ENCODE data around the gene GMPPB.
A peak's percentile ranks its signal among the peaks of the same experiment; 100 is the strongest.
"Not testable (repeated sequence)": the region's sequence is repeated elsewhere in the genome, so short reads cannot be mapped to it uniquely, and the experiment has no call there.

GMPPB gene

DNA sequence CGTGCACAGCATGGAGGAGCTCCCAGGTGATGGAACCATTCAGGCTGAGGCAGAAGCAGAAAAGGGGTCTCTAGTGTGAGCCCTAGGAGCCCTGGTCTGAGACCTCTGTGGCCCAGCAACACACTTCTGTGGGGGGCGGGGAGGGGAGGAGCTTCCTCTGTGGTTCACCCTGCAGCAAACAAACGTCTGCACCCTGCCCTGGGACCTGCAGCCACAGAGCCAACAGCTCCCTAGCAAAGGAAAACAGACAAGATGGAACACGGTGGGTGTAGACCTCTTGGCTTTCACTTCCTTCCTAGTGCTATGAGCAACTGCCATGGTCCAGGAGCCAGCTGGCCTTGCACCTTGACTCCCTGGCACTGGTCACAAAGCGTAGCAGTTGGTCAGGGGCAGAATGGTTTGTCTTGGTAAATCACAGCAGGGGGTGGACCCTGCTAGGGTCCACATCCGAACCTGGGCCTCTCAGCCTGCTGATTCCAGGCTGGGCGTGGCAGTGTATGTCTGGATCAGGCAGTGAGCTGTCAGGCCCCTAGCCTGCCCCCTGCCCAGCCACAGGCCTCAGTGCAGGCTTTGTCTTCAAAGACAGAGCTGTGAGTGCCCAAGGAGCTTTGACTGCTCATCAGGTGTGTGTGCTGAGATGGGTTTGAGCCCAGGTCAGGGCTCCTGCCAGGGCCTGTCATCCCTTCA is 11.0 kb downstream of the GMPPB start:
- DNase-seq: no peak

DNA sequence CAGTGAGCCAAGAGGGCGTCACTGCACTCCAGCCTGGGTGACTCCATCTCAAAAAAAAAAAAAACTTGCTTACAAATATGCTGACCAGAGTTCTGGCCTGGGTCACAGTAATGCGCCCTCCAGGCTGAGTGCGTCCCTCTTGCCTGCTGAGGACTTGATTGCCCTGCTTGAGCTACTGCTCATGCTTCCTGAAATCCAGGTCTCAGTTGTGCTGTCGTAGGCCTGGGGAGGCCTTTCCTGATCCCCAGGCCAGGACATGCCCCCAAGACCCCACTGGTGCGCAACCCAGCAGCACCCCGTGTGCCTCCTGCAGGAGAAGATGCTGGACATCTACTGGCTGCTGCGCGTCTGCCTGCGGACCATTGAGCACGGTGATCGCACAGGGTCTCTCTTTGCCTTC is 11.6 kb downstream of the GMPPB start:
- DNase-seq: no peak

DNA sequence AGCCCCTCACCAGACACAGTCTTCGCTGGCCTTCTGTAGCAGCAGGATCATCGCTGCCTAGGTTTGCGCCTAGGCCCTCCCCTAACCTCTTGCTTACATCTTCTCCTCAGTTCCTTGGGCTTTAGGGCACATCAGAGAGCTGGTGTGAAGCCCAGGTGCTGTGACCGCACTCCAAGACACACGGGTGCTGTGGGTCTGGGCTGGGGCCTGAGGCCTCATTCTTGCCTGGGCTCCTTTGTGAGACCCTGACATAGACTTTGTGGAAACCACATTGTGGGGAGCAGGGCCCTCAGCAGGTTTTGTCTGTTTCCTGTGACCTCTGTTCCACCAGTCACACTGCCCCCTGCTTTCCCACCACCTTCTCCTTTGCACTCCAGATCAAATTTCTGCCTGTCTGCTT is 12.3 kb downstream of the GMPPB start:
- no peak for DNase-seq

DNA sequence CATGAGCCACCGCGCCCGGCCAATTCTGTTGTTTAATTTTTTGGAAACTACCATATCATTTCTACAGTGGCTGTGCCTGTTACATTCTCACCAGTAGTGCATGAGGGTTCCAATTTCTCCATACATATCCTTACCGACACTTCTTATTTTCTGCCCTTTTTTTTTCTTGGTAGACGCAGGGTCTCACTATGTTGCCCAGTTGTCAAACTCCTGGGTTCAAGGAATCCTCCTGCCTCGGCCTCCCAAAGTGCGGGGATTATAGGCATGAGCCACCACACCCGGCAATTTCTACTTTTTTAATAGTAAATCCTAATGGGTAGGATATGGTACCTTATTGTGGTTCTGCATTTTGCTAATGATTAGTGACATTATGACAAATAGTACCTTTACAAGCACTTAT is 13.9 kb downstream of the GMPPB start:
- no peak for DNase-seq

DNA sequence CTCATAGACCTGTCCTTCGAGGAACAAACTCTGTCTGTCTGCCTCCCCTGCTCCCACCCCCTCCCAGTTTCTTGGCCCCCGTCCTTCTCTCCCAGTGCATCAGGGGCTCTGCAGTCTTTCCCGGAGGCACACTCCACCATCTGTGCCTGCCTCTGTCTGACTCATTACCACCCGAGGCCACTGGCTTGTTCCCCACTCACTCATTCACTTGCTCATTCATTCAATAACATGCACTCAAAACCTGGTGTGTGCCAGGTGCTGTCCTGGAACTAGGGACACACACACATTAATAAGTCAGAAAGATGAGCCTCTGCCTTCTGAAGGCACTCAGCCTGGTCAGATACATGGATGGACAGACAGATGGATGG is 16.7 kb downstream of the GMPPB start:
- DNase-seq: no peak

DNA sequence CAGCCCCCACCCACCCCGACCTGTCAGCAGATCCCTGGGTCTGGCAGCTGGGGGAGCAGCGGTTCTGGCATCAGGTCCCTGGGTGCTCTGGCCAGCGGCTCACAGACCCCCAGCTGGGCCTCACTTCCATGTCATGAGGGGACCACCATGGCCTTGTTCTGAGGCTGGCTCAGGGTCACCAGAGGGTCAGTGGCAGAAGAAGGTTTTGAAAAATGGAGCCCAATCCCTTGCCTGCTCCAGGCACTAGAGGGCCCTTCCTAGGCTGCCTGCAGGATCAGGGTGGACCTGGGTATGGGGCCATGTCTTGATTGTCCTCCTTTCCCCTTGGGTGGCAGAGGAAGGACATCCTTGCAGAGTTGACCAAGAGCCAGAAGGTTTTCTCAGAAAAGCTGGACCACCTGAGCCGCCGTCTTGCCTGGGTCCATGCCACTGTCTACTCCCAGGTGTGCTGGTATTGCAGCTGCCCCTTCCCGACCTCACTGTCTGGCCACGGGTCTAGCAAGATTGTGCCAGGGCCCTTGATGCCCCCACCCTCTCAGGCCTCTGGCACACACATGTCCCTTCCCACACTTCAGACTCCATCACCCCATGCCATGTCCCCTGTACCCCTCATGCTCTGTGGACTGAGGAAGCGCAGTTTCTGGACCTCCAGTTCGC is 17.2 kb downstream of the GMPPB start:
- no peak for DNase-seq

DNA sequence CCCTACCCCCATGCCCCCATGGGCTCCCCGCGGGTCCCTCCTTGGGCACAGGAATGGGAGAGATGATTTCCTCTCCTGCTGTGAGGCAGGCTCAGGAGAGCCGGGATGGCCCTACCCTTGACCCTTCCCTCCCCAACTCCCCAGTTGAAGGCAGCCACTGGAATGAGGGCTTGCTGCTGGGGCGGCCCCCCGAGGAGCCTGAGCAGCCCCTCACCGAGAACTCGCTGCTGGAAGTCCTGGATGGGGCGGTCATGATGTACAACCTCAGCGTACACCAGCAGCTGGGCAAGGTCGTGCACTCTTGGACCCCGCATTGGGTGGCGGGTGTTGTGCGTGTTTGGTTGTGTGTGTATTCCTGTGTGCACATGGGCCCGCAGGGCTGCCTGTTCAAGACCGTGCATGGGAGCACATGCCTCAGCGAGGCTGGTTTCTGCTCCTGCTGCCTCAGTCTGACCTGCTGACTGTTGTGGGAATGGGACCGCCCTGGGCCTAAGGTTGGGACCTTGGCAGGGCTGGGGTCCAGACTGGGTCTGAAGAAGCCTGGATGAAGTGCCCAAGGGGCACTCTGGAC is 18.3 kb downstream of the GMPPB start:
- DNase-seq: no peak

DNA sequence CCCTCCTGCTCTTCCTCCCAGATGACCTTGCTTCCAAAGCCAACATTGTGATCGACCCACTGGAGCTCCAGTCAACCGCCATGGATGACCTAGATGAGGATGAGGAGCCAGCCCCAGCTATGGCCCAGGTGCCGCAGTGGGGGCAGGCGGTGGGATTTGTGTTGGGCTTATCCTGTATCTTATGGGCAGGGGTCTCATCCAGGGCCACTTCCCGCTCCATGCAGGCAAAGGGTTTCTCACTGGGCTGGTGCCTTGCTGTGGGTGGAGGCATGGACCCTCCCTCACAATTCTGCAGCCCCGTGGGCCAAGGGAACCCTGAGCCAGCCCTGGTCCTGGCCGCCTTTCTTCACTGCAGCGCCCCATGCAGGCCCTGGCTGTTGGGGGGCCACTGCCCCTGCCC is 19.1 kb downstream of the GMPPB start:
- DNase-seq: no peak

DNA sequence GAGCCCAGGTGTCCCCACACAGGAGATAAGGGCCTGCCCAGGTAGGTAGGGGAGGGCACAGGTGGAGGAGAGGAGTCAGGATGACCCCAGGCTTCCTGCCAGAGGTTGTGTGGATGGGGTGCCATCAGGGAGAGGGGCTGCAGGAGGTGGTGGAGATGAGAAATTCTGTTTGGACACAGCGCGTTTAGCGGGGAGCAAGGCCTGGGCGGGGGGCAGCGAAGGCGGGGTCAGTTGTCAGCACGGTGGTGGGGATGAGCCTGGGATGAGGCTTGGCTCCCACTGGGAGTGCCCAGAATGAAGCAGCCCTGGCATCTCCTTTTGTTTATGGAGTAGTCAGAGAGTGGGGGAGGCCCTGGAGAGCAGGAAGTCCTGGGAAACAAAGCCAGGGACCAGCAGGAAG is 19.8 kb downstream of the GMPPB start:
- no peak for DNase-seq

DNA sequence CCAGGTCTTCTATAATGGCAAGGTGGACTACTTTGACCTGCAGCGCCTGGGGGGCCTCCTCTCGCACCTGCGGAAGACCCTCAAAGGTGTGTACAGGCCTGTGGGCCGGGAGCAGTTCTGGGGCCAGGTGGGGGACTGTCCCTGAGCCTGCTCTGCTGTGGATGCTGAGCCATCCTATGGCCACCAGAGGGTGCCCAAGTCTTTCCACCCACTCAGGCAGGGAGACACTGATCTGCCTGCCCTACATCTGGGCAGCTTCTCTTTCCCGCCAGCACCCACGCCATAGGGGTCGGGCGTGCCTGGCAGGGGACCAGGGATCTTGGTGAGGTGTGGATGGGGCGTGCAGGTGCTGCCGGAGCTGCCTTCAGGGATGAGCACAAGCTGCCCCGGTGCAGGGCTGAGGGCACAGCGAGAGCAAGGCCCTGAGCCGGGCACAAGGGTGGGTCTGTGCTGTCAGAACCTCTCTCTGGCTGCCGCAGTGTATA is 20.3 kb downstream of the GMPPB start:
- peak; percentile 73 for DNase-seq

DNA sequence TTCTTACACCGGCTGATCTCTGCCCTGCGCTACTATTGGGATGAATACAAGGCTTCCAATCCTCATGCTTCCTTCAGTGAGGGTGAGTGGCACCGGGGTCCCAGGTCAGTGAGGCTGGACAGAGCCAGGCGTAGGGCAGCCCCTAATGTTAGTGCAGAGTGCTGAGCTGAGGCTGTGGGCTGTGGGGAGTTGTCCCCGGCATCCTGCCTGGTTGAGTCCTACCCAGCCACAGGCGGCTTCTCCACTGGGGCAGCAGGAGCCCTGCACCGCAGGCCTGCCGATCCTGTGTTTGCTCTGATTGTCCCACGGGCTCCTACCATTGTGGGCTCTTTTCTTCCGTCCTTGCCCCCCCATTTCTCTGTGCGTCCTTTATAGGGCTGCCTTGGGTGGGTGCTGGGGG is 21.1 kb downstream of the GMPPB start:
- no peak for DNase-seq

DNA sequence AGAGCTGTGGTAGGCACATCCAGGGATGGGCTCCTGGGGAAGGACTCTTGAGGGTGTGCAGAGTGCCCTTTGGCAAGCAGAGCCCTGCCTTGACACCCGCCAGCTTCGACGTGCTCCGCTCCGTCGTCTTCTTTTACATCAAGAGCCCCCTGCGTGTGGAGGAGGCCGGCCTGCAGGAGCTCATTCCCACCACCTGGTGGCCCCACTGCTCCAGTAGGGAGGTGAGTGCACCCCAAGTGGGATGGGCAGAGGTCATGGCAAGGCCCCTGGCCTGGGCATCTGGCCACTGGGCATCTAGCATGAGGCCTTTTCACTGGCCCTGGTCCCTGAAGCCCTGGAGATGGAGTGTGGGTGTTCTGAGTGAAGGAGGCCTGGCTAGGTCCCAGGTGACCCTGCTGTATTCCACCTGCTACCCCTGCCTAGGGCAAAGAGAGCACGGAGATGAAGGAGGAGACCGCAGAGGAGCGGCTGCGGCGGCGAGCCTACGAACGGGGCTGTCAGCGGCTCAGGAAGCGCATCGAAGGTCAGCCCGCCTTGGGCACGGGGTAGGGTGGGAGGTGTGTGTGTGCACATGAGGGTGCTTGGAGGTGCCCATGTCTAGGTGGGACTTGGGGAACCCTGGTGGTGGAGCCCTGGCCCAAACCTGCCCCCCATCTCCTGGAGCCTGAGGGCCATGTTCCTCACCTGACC is 22.2 kb downstream of the GMPPB start:
- no peak for DNase-seq

DNA sequence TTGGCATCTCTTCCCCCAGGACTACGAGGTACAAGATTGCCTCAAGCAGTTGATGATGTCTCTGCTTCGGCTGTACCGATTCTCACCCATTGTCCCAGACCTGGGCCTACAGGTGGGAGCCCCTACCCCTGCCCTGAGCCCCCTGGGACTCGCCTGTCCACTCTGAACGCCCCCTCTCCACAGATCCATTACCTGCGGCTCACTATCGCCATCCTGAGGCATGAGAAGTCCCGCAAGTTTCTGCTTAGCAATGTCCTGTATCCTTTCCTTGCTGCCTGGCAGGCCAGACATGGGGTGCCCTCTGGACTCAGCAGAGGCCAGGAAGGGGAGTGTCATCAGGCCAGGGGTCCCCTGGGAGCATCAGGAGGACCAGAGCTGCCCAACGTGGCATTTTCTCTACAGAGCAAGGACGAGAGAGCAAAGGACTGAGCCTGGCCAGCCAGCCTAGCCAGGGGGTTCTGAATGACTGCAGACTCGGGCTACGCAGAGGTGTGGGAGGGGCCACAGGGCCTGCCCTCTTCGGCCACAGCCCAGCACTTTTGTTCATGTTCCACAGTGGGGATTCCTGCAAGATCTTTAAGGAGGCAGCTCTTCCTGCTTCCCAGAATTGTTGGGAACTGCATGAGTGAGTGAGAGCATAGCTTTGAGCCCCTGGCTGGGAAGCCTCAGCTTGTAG is 23.2 kb downstream of the GMPPB start:
- DNase-seq: no peak

DNA sequence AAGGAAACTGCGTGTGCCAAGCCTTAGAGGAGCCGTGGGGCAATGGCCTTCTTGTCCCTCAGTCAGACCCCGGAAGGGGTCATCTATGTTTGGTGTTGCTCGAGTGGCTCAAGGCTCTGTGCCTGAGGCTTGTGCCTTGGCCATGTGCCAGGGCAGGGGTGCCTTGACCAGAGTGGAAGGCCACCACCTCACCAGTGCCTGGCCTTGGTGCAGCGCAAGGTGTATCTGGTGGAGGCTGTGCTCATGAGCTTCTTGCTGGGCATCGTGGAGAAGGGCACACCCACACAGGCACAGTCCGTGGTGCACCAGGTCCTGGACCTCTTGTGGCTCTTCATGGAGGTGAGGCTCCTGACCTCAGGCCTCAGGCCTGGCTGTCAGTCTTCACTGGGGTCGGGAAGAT is 23.7 kb downstream of the GMPPB start:
- no peak for DNase-seq

DNA sequence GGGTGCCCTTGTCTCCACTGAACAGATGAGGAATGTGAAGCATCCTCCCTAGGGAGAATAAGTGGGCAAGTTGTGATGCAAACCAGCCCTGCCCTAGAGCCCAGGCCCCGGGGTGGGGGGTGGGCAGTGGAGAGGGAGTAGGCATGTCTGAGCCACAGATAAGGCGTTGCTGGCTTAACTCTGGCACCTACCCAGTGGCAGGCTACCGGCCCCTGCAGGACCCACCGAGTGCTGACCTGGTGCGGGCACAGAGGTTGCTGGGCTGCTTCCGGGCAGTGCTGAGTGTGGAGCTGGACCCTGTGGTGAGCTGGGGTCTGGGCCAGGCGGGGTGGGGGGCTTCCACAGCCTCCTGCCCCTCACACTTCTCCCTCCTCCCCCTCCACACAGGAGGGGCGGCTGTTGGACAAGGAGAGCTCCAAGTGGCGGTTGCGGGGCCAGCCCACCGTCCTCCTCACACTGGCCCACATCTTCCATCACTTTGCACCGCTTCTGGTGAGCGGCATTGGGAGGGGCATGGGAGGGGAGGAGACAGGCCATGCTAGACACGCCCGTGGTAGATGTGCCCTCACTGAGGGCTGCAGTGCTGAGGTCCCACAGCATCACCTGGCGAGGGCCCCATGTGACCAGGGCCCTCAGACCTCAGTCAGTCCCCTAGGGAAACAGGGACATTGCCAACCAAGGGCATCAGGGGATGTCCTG is 24.3 kb downstream of the GMPPB start:
- no peak for DNase-seq

DNA sequence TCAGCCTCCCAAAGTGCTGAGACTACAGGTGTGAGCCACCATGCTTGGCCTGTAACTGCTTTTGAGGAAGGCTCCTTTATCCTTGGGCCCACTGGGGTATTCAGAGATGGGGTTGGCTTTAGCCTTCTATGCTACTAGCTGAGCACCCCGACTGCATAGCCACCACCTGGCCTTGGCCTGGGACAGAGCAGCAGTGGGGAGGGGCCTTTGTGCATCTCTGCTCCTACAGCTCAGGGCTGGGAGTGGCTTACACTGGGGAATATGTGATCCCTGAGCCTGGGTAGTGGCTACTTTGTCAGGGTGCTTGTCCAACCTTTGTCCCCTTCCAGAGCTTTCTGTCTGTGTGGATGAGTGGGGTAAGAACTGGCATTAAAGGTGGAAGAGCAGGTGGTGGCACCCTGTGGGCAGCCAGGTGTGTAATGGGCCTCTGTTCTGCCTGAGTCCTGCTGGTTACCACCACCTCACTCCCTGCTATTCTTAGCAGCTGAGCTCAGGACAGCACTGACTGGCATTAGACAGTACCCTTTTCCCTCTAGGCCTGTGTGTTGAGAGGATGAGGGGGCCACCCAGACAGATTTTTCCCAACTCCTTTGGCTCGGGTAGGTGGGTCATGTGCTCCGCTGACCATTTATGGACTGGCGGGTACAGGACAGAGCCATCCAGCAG is 28.3 kb downstream of the GMPPB start:
- DNase-seq: not testable (repeated sequence)

DNA sequence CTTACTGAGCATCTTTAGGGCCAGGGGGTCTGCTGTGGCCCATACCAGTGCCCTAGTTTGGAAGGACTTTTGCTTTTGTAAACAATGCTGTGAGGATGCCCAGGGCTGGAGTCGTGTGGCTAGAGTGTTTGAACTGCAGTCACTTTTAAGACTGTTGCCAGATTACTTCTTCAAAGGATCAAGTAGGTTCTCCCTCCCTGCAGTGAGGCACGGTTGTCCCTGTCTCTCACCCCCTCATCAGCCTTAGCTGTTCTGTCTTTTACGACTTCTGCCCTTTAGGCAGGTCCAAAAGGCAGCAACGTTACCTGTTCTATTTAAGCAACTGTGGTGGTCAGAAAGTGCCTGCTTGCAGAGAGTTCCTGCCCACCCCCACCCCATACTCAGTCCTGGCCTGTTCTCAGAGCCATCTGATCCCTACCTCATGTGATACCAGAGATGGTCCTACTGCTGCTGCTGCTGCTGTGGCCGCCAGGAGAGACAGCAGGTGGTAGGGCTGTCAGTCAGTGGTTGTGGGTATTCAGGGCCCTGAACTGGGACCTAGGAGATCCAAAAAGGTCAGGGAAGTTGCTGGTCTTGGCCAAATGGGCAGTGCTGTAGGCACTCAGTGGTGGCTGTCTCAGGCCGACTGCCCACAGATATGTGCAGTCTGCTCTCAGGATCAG is 29.2 kb downstream of the GMPPB start:
- DNase-seq: not testable (repeated sequence)

DNA sequence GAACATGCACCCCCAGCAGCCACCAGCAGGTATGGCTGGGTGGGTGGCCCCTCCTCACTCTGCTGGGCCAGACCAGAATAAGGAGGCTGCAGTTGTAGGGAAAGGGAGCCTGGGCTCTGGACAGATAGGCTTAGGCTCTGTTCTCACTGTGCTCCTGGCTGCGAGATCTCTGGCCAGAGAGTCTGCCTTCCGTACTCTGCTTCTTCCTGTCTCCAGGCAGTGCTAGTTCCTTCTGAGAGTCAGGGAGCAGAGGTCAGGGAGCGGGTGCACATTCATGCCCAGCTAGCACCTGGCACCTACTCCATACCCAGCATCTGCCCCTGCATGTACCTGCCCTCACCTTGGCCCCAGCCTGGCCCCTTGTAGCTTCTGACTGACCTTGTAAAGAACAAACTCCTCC is 32.3 kb downstream of the GMPPB start:
- DNase-seq: not testable (repeated sequence)

DNA sequence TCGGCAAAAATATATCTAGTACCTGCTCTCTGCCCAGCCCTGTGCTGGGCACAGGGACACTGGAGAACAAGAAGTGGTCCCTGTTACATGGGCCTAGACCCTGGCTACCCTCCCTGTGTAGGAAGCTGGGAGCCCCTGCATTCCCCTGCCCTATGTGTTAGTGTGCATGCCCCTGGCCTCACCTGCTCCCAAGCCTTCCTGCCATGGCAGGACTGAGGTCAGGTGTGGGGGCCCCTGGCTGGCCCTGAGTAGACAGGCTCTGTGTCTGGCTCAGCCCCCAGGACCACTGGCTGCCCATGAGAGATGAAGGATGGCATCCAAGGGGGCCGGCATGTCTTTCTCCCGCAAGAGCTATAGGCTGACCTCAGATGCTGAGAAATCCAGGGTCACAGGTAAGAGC is 32.9 kb downstream of the GMPPB start:
- DNase-seq: not testable (repeated sequence)

DNA sequence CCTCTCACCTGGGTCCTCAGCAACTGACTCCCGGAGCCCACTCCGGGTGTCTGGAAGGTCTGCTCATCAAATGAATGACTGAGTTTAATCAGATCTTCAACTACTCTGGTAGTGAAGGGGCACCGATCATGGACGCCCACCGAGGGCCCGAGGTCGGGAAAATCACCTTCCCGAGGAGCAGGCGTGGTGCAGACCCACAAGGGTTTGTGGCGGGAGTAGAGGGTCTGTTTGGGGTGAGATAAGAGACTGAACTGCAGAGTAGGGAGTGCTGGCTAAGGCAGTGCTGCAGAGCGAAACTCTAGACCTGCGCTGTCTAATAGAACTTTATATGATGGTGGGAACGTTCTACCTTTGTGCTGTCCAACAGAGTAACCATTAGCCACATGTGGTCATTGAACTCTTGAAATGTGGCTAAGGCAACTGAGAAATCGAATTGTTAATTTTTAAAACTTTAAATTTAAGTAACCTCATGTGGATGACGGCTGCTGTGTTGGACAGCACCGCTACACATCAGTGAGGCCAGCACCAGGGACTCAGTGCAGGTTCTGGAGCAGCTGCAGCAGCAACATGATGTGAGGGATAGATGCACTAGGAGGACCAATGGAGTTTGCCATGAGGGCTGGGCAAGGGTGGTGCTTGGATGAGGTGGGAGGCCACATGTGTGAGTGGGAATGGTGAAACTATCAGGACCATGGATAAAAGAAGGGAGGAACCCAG is 33.7 kb downstream of the GMPPB start:
- DNase-seq: not testable (repeated sequence)
